PC-3 (cell line): Measurements from ENCODE around the gene TNNT2. TPM values are rescaled to one million over a fixed set of nuclear protein-coding genes. Genes with fewer than 3 reads are reported as not detected.

Source experiments
- ATAC-seq: fragments of 200-7000 bp; cut with Tn5 transposase; 2 replicates; pipeline ENCODE4 v1.9.1; 2020; ENCODE audit warnings: mild to moderate bottlenecking, moderate library complexity
- BruUV-seq: library from RNA; stranded (reverse); fragments of 400-500 nt; replicated peaks from 2 replicates; lab custom pipeline; 2021; lab: Mats Ljungman, UMichigan
- CTCF ChIA-PET: fragments of 300-600 bp; sonication (Branson Sonifier 250); formaldehyde crosslinking; loops from one replicate; lab custom pipeline; 2022; ENCODE audit warnings: antibody characterized with exemption; lab: Charles Lee
- POLR2A ChIA-PET: fragments of 300-600 bp; sonication (Branson Sonifier 250); formaldehyde crosslinking; loops from one replicate; lab custom pipeline; 2022; ENCODE audit warnings: antibody characterized with exemption; ENCODE audit not compliant: unreplicated experiment; lab: Charles Lee
- DNase-seq: peaks from one replicate; pipeline ENCODE4 v3.0.0-alpha.2; 2015
- H2AFZ ChIP-seq: fragments of 300-600 bp; sonication (generic); 2 replicates; pipeline ENCODE4 v1.6.0; 2016; ENCODE audit warnings: antibody characterized with exemption, low read length
- H3F3A ChIP-seq: fragments of 300-600 bp; sonication (generic); one replicate; pipeline ENCODE4 v1.6.0; 2017; ENCODE audit warnings: antibody characterized with exemption, low read length, control low read depth, mild to moderate bottlenecking; ENCODE audit not compliant: unreplicated experiment
- H3K27ac ChIP-seq: fragments of 300-600 bp; sonication (generic); 2 replicates; pipeline ENCODE4 v1.5.1; 2016; ENCODE audit warnings: mild to moderate bottlenecking, low read length
- H3K27me3 ChIP-seq: fragments of 300-600 bp; sonication (generic); 2 replicates; pipeline ENCODE4 v1.6.1; 2016; ENCODE audit warnings: low read length, mixed read lengths
- H3K36me3 ChIP-seq: fragments of 300-600 bp; sonication (generic); 2 replicates; pipeline ENCODE4 v1.6.1; 2016; ENCODE audit warnings: low read depth, mixed run types, low read length, mixed read lengths
- H3K4me1 ChIP-seq: fragments of 300-600 bp; sonication (generic); 2 replicates; pipeline ENCODE4 v1.5.1; 2016; ENCODE audit warnings: low read length; ENCODE audit not compliant: insufficient read depth
- H3K4me2 ChIP-seq: fragments of 300-600 bp; sonication (generic); 2 replicates; pipeline ENCODE4 v1.6.0; 2016; ENCODE audit warnings: low read length
- H3K4me3 ChIP-seq: fragments of 300-600 bp; sonication (generic); 2 replicates; pipeline ENCODE4 v1.5.1; 2016; ENCODE audit warnings: mild to moderate bottlenecking, low read length, mixed read lengths
- H3K79me2 ChIP-seq: fragments of 300-600 bp; sonication (generic); 2 replicates; pipeline ENCODE4 v1.6.1; 2017; ENCODE audit warnings: low read length, mixed read lengths
- H3K9ac ChIP-seq: fragments of 300-600 bp; sonication (generic); 2 replicates; pipeline ENCODE4 v1.6.0; 2016; ENCODE audit warnings: mild to moderate bottlenecking, low read length
- H3K9me2 ChIP-seq: fragments of 300-600 bp; sonication (generic); replicated peaks from 2 replicates; pipeline ENCODE4 v1.6.1; 2016; ENCODE audit warnings: mixed run types, low read length, mixed read lengths
- H3K9me3 ChIP-seq: fragments of 300-600 bp; sonication (generic); 2 replicates; pipeline ENCODE4 v1.6.1; 2016; ENCODE audit warnings: low read length, mixed read lengths
- H4K20me1 ChIP-seq: fragments of 300-600 bp; sonication (generic); 2 replicates; pipeline ENCODE4 v1.6.1; 2016; ENCODE audit warnings: low read length, mixed read lengths
- EZH2 ChIP-seq: fragments of 300-600 bp; sonication (generic); IDR thresholded peaks from one replicate; pipeline ENCODE4 v1.6.1; 2017; ENCODE audit warnings: antibody characterized with exemption, mild to moderate bottlenecking, low read length; ENCODE audit not compliant: unreplicated experiment
- EZH2phosphoT487 ChIP-seq: fragments of 300-600 bp; sonication (generic); IDR thresholded peaks from 2 replicates; pipeline ENCODE4 v1.6.1; 2018; ENCODE audit warnings: mild to moderate bottlenecking, antibody characterized with exemption, low read length, borderline replicate concordance
- intact Hi-C: fragments of 100-400 bp; cut with micrococcal nuclease; formaldehyde crosslinking; loops from 2 replicates; pipeline ENCODE4 v1.9.0; 2023
- total RNA-seq: library from RNA; depleted of rRNA; stranded (reverse); fragments of >200 nt; gene quantifications from 2 replicates; pipeline ENCODE4 v1.2.3, GENCODE V29; 2014
- TF ChIP-seq, protein P1 (sequence below): fragments of 300-600 bp; sonication (generic); conservative IDR thresholded peaks from 2 replicates; pipeline ENCODE4 v1.5.1; 2017; ENCODE audit warnings: antibody characterized with exemption, low read depth, mild to moderate bottlenecking, low read length

The TNNT2 gene
- total RNA-seq, 1 experiment from 2014 or later, result 1.1 TPM

DNA sequence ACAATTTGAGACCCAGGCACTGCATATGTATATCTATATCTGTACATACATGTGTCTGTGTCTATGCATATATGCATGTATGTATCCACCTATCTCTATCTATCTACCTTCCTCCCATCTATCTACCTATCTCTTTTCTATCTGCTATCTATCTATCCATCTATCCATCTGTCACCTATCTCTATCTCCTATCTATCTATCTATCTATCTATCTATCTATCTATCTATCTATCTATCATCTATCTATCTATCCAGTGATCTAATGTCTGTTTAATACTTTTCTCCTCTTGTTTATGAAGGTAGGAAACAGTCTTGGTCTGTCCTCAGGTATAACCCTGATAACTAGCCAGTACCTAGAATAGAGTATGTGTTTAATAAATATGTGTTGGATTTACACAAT, 25.9 kb downstream of the TNNT2 start:
- no peak overlapping the region for H3K4me2 ChIP-seq
- H3K36me3 ChIP-seq, result no peaks in the 10 kb centered on the region
- no peak overlapping the region for H2AFZ ChIP-seq
- no peaks in the 10 kb centered on the region for H3K9me2 ChIP-seq
- no peak for DNase-seq
- no peaks in the 10 kb centered on the region for H3K27me3 ChIP-seq
- ChIA-PET CTCF (no interaction called here), POLR2A (no interaction called here)
- no peak for ATAC-seq
- peaks cover 20% of the 10 kb centered on the region for H3K4me1 ChIP-seq
- H3K27ac ChIP-seq, result no peak overlapping the region
- H3K79me2 ChIP-seq, result no peaks in the 10 kb centered on the region
- H4K20me1 ChIP-seq, result no peaks in the 10 kb centered on the region
- TF ChIP-seq EZH2phosphoT487 (no peak), EZH2 (no peak)
- TF ChIP-seq, protein P1, sequence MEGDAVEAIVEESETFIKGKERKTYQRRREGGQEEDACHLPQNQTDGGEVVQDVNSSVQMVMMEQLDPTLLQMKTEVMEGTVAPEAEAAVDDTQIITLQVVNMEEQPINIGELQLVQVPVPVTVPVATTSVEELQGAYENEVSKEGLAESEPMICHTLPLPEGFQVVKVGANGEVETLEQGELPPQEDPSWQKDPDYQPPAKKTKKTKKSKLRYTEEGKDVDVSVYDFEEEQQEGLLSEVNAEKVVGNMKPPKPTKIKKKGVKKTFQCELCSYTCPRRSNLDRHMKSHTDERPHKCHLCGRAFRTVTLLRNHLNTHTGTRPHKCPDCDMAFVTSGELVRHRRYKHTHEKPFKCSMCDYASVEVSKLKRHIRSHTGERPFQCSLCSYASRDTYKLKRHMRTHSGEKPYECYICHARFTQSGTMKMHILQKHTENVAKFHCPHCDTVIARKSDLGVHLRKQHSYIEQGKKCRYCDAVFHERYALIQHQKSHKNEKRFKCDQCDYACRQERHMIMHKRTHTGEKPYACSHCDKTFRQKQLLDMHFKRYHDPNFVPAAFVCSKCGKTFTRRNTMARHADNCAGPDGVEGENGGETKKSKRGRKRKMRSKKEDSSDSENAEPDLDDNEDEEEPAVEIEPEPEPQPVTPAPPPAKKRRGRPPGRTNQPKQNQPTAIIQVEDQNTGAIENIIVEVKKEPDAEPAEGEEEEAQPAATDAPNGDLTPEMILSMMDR, result no peak
- no peaks in the 10 kb centered on the region for H3F3A ChIP-seq
- no peak overlapping the region for H3K4me3 ChIP-seq
- no peaks in the 10 kb centered on the region for H3K9me3 ChIP-seq
- no peak overlapping the region for H3K9ac ChIP-seq
- intact Hi-C loops, result no loop called here
- no TSS peak for BruUV-seq

DNA sequence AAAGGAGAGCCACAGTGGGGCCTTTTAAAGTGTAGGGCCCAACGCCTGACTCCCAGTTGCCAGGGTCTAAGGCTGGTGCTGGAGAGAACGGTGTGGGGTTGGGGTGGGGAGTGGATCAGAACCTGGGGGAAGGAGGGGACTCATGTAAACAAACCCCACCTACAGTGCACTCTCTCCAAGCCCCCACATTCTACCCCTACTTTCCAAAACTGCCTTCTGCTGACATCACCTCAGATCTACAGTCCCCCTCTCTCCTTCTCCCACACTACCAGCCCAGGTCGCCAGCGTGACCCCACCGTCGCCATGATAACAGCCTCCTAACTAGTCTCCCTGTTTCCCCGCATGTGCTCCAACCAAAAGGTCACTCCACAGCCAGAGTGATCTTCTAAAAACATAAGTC, 26.6 kb downstream of the TNNT2 start:
- Histone ChIP-seq H4K20me1 (no peaks in the 10 kb centered on the region), H3K27ac (no peak overlapping the region), H3K27me3 (no peaks in the 10 kb centered on the region), H3K9me2 (no peaks in the 10 kb centered on the region), H3K4me3 (no peak overlapping the region), H3K36me3 (no peaks in the 10 kb centered on the region), H2AFZ (no peak overlapping the region), H3K9me3 (no peaks in the 10 kb centered on the region), H3K79me2 (no peaks in the 10 kb centered on the region), H3K9ac (no peak overlapping the region), H3K4me2 (no peak overlapping the region), H3K4me1 (peaks cover 27% of the 10 kb centered on the region), H3F3A (no peaks in the 10 kb centered on the region)
- no peak for DNase-seq
- ChIA-PET POLR2A (no interaction called here), CTCF (interaction anchor here (1.4 kb wide), 1 partner anchor 11 kb away, joined by 6 read pairs; no protein-coding TSS in a partner anchor)
- TF ChIP-seq EZH2 (no peak), EZH2phosphoT487 (no peak)
- TF ChIP-seq, protein P1, result no peak
- intact Hi-C loops, result no loop called here
- no TSS peak for BruUV-seq
- ATAC-seq, result no peak

DNA sequence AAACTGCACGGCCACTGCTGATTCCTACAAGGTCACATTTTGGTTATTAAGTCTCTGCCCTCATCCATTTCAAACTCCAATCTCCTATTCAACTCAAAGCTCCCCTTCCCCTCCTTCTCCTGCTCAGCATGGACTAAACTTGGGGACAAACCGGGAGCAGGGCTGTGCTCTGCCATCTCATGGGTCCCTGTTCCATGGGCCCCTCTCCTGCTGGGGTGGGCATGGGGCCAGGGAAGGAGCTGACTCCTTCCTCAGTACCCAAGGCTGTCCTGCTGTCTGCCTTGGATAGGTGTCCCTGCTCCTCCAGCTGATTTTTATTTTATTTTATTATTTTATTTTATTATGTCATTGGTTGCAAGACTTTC, 27.1 kb downstream of the TNNT2 start:
- BruUV-seq, result no TSS peak
- H3F3A ChIP-seq, result no peaks in the 10 kb centered on the region
- H3K9ac ChIP-seq, result no peak overlapping the region
- H3K4me2 ChIP-seq, result no peak overlapping the region
- no peak overlapping the region for H3K4me3 ChIP-seq
- H3K4me1 ChIP-seq, result peaks cover 28% of the 10 kb centered on the region
- CTCF ChIA-PET, result interaction anchor here (1.4 kb wide), 1 partner anchor 11 kb away, joined by 6 read pairs; no protein-coding TSS in a partner anchor
- H3K36me3 ChIP-seq, result no peaks in the 10 kb centered on the region
- POLR2A ChIA-PET, result no interaction called here
- DNase-seq, result no peak
- no peaks in the 10 kb centered on the region for H3K27me3 ChIP-seq
- H3K79me2 ChIP-seq, result no peaks in the 10 kb centered on the region
- H2AFZ ChIP-seq, result no peak overlapping the region
- H3K27ac ChIP-seq, result no peak overlapping the region
- H4K20me1 ChIP-seq, result no peaks in the 10 kb centered on the region
- TF ChIP-seq, protein P1, result no peak
- TF ChIP-seq EZH2 (no peak), EZH2phosphoT487 (no peak)
- ATAC-seq, result no peak
- H3K9me2 ChIP-seq, result no peaks in the 10 kb centered on the region
- H3K9me3 ChIP-seq, result no peaks in the 10 kb centered on the region
- intact Hi-C loops, result no loop called here
